GM12878 (cell line): Measurements from ENCODE around the gene TACR2. TPM values are rescaled to one million over a fixed set of nuclear protein-coding genes. Genes with fewer than 3 reads are reported as not detected.

Experiments
- ATAC-seq: fragments of 200-7000 bp; cut with Tn5 transposase; 3 replicates; pipeline ENCODE4 v1.9.1; 2020; ENCODE audit warnings: mild to moderate bottlenecking, moderate library complexity
- BruUV-seq: library from RNA; stranded (reverse); fragments of 400-500 nt; replicated peaks from 2 replicates; lab custom pipeline; 2021; lab: Mats Ljungman, UMichigan
- CTCF ChIA-PET: fragments of 300-600 bp; sonication (Branson Sonifier 250); formaldehyde crosslinking; extraction: SDS; loops from one replicate; lab custom pipeline; 2021; ENCODE audit warnings: inconsistent platforms; lab: Yijun Ruan, JAX
- POLR2A ChIA-PET: fragments of 350-600 bp; formaldehyde crosslinking; extraction: SDS; loops from one replicate; lab custom pipeline; 2021; ENCODE audit warnings: inconsistent platforms; lab: Charles Lee
- RAD21 ChIA-PET: fragments of 300-600 bp; sonication (Branson Sonifier 250); formaldehyde crosslinking; loops from one replicate; lab custom pipeline; 2023; ENCODE audit warnings: antibody characterized with exemption; ENCODE audit not compliant: unreplicated experiment; lab: Charles Lee
- SMC1A ChIA-PET: fragments of 300-600 bp; sonication (Branson Sonifier 250); formaldehyde crosslinking; loops from one replicate; lab custom pipeline; 2023; ENCODE audit not compliant: unreplicated experiment, uncharacterized antibody; lab: Charles Lee
- DNase-seq: peaks from one replicate; pipeline ENCODE4 v3.0.0-alpha.2; 2011; ENCODE audit warnings: low read depth, low spot score
- FAIRE-seq: peaks from 3 replicates; lab custom pipeline; 2011; peaks lifted over from hg19 to GRCh38; lab: Jason Lieb, UNC
- H2AFZ ChIP-seq: 2 replicates; pipeline ENCODE4 v1.6.0; 2011; ENCODE audit warnings: low read depth, low read length, control low read depth; ENCODE audit not compliant: control insufficient read depth
- H3K27ac ChIP-seq: 2 replicates; pipeline ENCODE4 v1.5.1; 2011; ENCODE audit warnings: control low read depth; ENCODE audit not compliant: control insufficient read depth, insufficient read depth
- H3K27me3 ChIP-seq, 2 experiments: replicated peaks in 1 of 2; 2 replicates each; pipeline versions ENCODE4 v1.6.0 to v1.6.1; 2011; ENCODE audit warnings: low read length in 1 of 2; ENCODE audit not compliant: control insufficient read depth in 2 of 2, insufficient read depth in 2 of 2
- H3K36me3 ChIP-seq, 2 experiments: 2 replicates each; pipeline ENCODE4 v1.5.1; 2011; ENCODE audit warnings: low read length in 1 of 2; ENCODE audit not compliant: control insufficient read depth in 2 of 2, insufficient read depth in 2 of 2
- H3K4me1 ChIP-seq: 2 replicates; pipeline ENCODE4 v1.6.1; 2011; ENCODE audit warnings: mild to moderate bottlenecking, low read length, moderate library complexity, mixed read lengths; ENCODE audit not compliant: control insufficient read depth, insufficient read depth
- H3K4me2 ChIP-seq: 2 replicates; pipeline ENCODE4 v1.6.0; 2011; ENCODE audit warnings: control low read depth; ENCODE audit not compliant: control insufficient read depth, insufficient read depth
- H3K4me3 ChIP-seq: fragments of 200-600 bp; sonication (generic); 2 replicates; pipeline ENCODE4 v1.5.1; 2016
- H3K79me2 ChIP-seq: 2 replicates; pipeline ENCODE4 v1.6.0; 2011; ENCODE audit warnings: low read length; ENCODE audit not compliant: control insufficient read depth, insufficient read depth
- H3K9ac ChIP-seq: 2 replicates; pipeline ENCODE4 v1.8.0; 2011; ENCODE audit warnings: low read length, control low read depth, mixed read lengths; ENCODE audit not compliant: control insufficient read depth, insufficient read depth
- H3K9me3 ChIP-seq: replicated peaks from 3 replicates; pipeline ENCODE4 v1.5.1; 2011; ENCODE audit warnings: mild to moderate bottlenecking, low read length; ENCODE audit not compliant: control insufficient read depth, insufficient read depth
- H4K20me1 ChIP-seq: 2 replicates; pipeline ENCODE4 v1.6.0; 2011; ENCODE audit not compliant: control insufficient read depth, insufficient read depth
- ATF2 ChIP-seq: IDR thresholded peaks from 2 replicates; pipeline ENCODE4 v1.6.1; 2012; ENCODE audit warnings: low read length, inconsistent platforms
- CEBPB ChIP-seq, 2 experiments: fragments of 150-350 bp in 1 of 2; IDR thresholded peaks; 2 replicates each; pipeline ENCODE4 v1.6.1; 2012 to 2014; ENCODE audit warnings: low read depth in 2 of 2, low read length in 2 of 2, borderline replicate concordance in 1 of 2, inconsistent platforms in 1 of 2
- CEBPZ ChIP-seq: fragments of 150-350 bp; IDR thresholded peaks from 2 replicates; pipeline ENCODE4 v1.6.1; 2016; ENCODE audit warnings: low read depth, low read length
- EZH2 ChIP-seq: IDR thresholded peaks from 2 replicates; pipeline ENCODE4 v1.6.1; 2012; ENCODE audit warnings: low read depth, mild to moderate bottlenecking, control low read depth, inconsistent platforms, low read length, borderline replicate concordance; ENCODE audit not compliant: control insufficient read depth
- HDAC6 ChIP-seq: fragments of 200-600 bp; sonication (generic); IDR thresholded peaks from one replicate; pipeline ENCODE4 v1.8.0; 2017; ENCODE audit warnings: antibody characterized with exemption; ENCODE audit not compliant: unreplicated experiment
- IRF5 ChIP-seq: fragments of 450-650 bp; IDR thresholded peaks from 2 replicates; pipeline ENCODE4 v1.6.1; 2017; ENCODE audit warnings: borderline replicate concordance
- MTA2 ChIP-seq: fragments of 450-650 bp; IDR thresholded peaks from 2 replicates; pipeline ENCODE4 v1.6.1; 2016; ENCODE audit warnings: low read depth, mild to moderate bottlenecking, moderate library complexity
- PBX3 ChIP-seq: IDR thresholded peaks from 2 replicates; pipeline ENCODE4 v1.6.1; 2011; ENCODE audit warnings: mild to moderate bottlenecking, low read depth, low read length, moderate library complexity; ENCODE audit not compliant: insufficient replicate concordance
- RAD51 ChIP-seq: fragments of 450-650 bp; IDR thresholded peaks from 2 replicates; pipeline ENCODE4 v1.6.1; 2016; ENCODE audit warnings: moderate library complexity, mild to moderate bottlenecking, inconsistent platforms
- RUNX3 ChIP-seq: IDR thresholded peaks from 2 replicates; pipeline ENCODE4 v1.6.1; 2012; ENCODE audit warnings: low read length, inconsistent platforms
- SIN3A ChIP-seq: IDR thresholded peaks from 2 replicates; pipeline ENCODE4 v1.6.1; 2012; ENCODE audit warnings: low read depth, low read length, improper control_type of control experiment
- SMAD1 ChIP-seq: fragments of 450-650 bp; IDR thresholded peaks from 2 replicates; pipeline ENCODE4 v1.6.1; 2018; ENCODE audit warnings: mild to moderate bottlenecking, low read depth; ENCODE audit not compliant: partially characterized antibody
- SMAD5 ChIP-seq: IDR thresholded peaks from 2 replicates; pipeline ENCODE4 v1.6.1; 2016; ENCODE audit warnings: antibody characterized with exemption, low read depth
- SREBF1 ChIP-seq: IDR thresholded peaks from 2 replicates; pipeline ENCODE4 v1.6.1; 2012; ENCODE audit warnings: mild to moderate bottlenecking, low read length
- SUPT20H ChIP-seq: IDR thresholded peaks from 2 replicates; pipeline ENCODE4 v1.6.1; 2011; ENCODE audit warnings: low read depth, mild to moderate bottlenecking, low read length, moderate library complexity, borderline replicate concordance; ENCODE audit not compliant: control insufficient read depth
- ZNF217 ChIP-seq: fragments of 450-650 bp; IDR thresholded peaks from 2 replicates; pipeline ENCODE4 v1.6.1; 2017; ENCODE audit warnings: antibody characterized with exemption, mild to moderate bottlenecking
- WGBS: methylation state at CpG from one replicate; pipeline ENCODE4 v1.1.6; 2016; ENCODE audit warnings: low lambda C conversion rate; ENCODE audit not compliant: insufficient replicate concordance, insufficient coverage; ENCODE audit errors: missing lambda C conversion rate; 5-methylcytosine and 5-hydroxymethylcytosine counted together
- in situ Hi-C: fragments of 300-500 bp; cut with MboI; formaldehyde crosslinking; loops from 9 replicates; pipeline ENCODE4 v1.14.3; 2018; ENCODE audit warnings: mixed read lengths
- intact Hi-C: fragments of 100-400 bp; cut with micrococcal nuclease; formaldehyde crosslinking; loops from one replicate; pipeline ENCODE4 v1.14.2; 2022; ENCODE audit not compliant: unreplicated experiment
- polyA plus RNA-seq, 11 experiments: library from polyadenylated mRNA; depleted of rRNA in 4 of 11; unstranded in 6 of 11; stranded (reverse) in 5 of 11; fragments of >200 nt; fragmentation: Nextera tagmentation in 4 of 11; fragmentation: Illumina TruSeq in 1 of 11; extraction: Ambion mirVana in 4 of 11; extraction: Trizol in 1 of 11; gene quantifications; 1 replicate in 1 of 11; 2 replicates in 10 of 11; pipeline versions ENCODE4 v1.2.1 to v1.2.3, GENCODE V29; 2011 to 2016; ENCODE audit warnings: inconsistent platforms in 2 of 11, missing spikeins in 2 of 11, low read depth in 1 of 11
- total RNA-seq, 4 experiments: library from RNA; depleted of rRNA in 3 of 4; stranded (reverse); fragments of >200 nt in 3 of 4; fragmentation: Illumina TruSeq in 1 of 4; extraction: Trizol in 1 of 4; gene quantifications; 2 replicates each; pipeline versions ENCODE4 v1.2.1 to v1.2.3, GENCODE V29; 2013 to 2021

TACR2 gene
- total and polyA plus RNA-seq, 10 of the 15 experiments (the other 5 are each of a cell fraction or from before 2014, with no cell fraction given) = 0.11 TPM; not detected in 9

GRCh38 chr10:69416695-69417094, at the start of gene TACR2 (continued):
- TF ChIP-seq SMAD1 (no peak), PBX3 (no peak), ATF2 (no peak)

GRCh38 chr10:69466158-69466490, 49.4 kb upstream of the TACR2 start:
- Histone ChIP-seq H4K20me1 (no peaks in the 10 kb centered on the region), H3K27ac (no peak overlapping the region), H3K9ac (no peak overlapping the region), H3K4me3 (no peak overlapping the region), H3K9me3 (no peaks in the 10 kb centered on the region), H3K4me1 (peaks cover 35% of the 10 kb centered on the region), H3K79me2 (no peaks in the 10 kb centered on the region), H3K36me3 (no peaks in the 10 kb centered on the region), H3K4me2 (no peak overlapping the region), H2AFZ (no peak overlapping the region), H3K27me3 (no peaks in the 10 kb centered on the region)
- ChIA-PET CTCF (interaction anchor here (0.9 to 2.9 kb wide), 4 partner anchors 14 to 52 kb away, joined by 3 to 16 read pairs (median 5); partner anchors contain the start of gene TSPAN15), POLR2A (interaction anchor here (0.6 to 1.7 kb wide), 4 partner anchors 10 to 41 kb away, joined by 3 to 8 read pairs (median 4); no protein-coding TSS in a partner anchor), RAD21 (interaction anchor here (0.9 to 1.3 kb wide), 4 partner anchors 9 to 237 kb away, joined by 3 read pairs; no protein-coding TSS in a partner anchor), SMC1A (interaction anchor here (1.1 to 2.6 kb wide), 6 partner anchors 15 to 147 kb away, joined by 3 to 14 read pairs (median 4); partner anchors contain the start of gene TSPAN15)
- intact Hi-C loops = no loop called here
- WGBS = 28% methylated on average over 5 of the region's 5 CpGs
- ATAC-seq (no peak), FAIRE-seq (no peak), DNase-seq (no peak)
- BruUV-seq = no TSS peak
- in situ Hi-C loops = no loop called here
- TF ChIP-seq SREBF1 (no peak), IRF5 (no peak), SUPT20H (no peak), EZH2 (no peak), ZNF217 (no peak), SIN3A (no peak), RAD51 (no peak), HDAC6 (no peak), CEBPZ (no peak), MTA2 (no peak), CEBPB (IDR thresholded peaks at IDR 0.05; ENCODE audit: borderline replicate concordance in 1 of 2, low read depth in 2 of 2, low read length in 2 of 2) (no peak), RUNX3 (no peak), SMAD5 (no peak)
